ENCODE measurements around the gene CENPX.

Gene CENPX

DNA sequence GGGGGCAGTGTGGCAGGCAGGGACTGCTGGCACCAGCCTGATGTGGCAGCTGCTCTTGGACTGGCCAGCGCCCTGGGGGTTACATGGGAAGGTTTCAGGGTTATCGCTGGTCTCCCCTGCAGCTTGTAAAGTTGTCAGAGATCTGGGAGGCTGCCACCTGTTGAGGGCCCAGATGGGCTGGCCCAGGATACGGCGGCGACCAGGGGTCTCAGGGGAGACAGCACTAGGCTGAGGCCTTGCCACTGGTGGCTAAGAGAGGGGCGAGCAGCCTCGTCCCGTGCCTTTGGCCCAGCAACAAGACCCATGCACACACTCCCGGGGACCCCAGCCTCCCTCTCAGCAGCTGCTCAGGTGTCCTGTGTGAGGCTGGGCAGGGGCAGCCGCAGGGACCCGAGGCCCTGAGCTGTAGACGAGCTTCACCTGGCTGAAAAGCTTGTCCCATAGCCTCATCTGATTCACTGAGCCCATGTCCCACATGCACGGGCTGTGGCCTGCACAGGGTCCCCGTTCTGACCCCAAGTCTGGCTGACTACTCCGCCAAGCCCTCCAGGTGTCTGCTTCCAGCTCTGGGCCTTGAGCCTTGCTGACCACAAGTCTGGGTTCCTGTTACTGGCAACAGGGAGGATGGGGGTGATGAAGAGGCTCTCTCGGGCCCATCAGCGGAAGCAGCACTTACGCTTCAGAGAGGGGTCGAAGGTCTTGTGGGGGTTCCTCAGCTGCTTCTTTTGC lies 36.8 kb upstream of the CENPX start:
- H3K4me3 ChIP-seq (ENCODE audit: low read depth, low read length): no peak overlapping the region

DNA sequence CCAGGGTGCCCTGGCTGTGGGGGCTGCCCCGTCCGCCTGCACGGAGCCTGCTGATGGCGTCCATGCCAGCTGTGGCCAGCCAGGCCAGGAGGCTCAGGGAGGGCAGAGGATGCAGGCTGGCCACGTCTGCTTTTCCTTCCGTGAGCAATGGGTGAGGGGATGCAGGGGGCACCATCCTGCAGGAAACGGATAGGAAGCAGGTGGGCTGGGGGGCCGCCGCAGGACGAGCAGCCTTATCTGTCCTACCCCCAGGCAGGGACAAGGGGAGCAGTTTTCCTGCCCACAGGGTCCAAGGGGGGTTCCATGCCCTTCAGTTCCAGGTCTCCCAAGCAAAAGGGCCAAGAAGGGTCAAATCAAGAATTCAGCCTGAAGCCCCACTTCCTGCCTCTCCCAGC lies 36.2 kb upstream of the CENPX start:
- TF ChIP-seq, protein P1, sequence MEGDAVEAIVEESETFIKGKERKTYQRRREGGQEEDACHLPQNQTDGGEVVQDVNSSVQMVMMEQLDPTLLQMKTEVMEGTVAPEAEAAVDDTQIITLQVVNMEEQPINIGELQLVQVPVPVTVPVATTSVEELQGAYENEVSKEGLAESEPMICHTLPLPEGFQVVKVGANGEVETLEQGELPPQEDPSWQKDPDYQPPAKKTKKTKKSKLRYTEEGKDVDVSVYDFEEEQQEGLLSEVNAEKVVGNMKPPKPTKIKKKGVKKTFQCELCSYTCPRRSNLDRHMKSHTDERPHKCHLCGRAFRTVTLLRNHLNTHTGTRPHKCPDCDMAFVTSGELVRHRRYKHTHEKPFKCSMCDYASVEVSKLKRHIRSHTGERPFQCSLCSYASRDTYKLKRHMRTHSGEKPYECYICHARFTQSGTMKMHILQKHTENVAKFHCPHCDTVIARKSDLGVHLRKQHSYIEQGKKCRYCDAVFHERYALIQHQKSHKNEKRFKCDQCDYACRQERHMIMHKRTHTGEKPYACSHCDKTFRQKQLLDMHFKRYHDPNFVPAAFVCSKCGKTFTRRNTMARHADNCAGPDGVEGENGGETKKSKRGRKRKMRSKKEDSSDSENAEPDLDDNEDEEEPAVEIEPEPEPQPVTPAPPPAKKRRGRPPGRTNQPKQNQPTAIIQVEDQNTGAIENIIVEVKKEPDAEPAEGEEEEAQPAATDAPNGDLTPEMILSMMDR (IDR thresholded peaks at IDR 0.05; ENCODE audit: borderline replicate concordance, insufficient read depth, low read depth, low read length): no peak
- no peak overlapping the region for H3K4me3 ChIP-seq (ENCODE audit: low read depth, low read length)

More for the DNA sequence above, 36.8 kb upstream of the CENPX start:
- TF ChIP-seq, protein P1 (IDR thresholded peaks at IDR 0.05; ENCODE audit: borderline replicate concordance, insufficient read depth, low read depth, low read length): no peak

DNA sequence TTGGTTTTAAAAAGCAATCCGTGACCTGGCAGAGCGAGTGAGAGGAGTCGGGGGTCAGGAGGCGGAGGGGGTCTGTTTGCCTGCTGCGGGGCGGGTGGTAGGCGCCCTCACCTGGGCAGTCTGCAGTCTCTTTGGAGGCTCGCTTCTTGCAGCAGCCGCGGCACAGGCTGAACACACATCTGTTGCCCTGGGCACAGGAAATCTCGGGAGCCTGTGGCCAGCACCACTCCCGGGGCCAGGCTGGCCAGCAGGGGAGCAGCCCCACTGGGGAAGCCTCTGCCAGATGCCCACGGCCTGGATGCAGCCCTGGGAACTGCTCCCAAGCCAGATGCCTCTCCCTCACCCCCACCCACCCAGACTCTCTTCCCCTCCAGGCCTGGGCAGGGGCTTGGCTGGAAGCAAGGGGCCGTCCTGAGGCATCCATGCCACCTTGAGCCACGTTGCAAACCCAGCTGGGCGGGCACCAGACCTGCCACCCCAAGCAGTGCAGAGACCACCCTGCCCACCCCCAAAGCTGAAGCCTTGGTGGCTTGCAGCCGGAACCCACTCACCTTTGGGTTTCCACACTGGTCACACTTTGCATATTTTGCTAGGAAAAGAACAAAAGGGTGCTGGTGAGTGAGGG lies 35.7 kb upstream of the CENPX start:
- TF ChIP-seq, protein P1 (IDR thresholded peaks at IDR 0.05; ENCODE audit: borderline replicate concordance, insufficient read depth, low read depth, low read length): no peak
- H3K4me3 ChIP-seq (ENCODE audit: low read depth, low read length): no peak overlapping the region

DNA sequence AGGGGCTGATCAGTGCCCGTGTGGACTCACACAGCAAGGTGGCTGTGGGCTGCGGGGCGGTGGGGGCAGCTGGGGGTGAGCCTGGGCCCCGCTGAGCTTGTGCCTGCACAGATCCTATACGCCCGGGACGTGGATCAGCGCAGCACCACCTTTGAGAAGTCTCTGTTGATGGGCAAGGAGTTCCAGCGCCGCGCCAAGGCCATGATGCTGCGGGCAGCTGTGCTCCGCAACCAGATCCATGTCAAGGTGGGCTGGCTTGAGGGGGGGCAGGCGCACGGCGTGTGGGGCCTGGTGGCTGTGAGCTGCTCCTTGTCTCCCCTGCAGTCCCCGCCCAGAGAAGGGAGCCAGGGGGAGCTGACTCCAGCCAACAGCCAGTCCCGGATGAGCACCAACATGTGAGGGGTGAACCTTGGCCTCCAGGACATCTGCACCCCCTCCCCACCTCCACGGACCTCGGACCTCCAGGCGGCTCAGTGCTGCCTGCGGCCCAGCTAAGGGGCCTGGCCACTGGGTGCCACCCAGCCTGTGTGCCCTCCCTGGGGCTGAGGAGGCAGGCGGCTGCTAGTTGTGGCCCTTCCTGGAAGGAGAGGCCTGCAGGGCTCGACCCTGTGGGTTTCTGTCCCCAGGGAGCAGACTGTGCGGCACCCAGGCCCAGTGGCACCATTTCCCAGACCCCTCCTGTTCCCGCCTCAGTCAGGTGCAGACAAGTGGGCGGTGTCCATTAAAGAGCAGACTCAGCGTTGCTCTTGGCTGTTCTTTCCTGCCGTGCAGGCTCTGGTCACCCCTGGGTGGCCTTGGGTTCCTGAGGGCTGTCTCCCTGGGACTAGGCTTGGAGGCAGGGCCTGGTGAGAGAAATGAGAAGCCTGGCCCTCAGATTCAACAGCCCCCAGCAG lies 34.3 kb upstream of the CENPX start:
- no peak overlapping the region for H3K4me3 ChIP-seq (ENCODE audit: low read depth, low read length)
- TF ChIP-seq, protein P1 (IDR thresholded peaks at IDR 0.05; ENCODE audit: borderline replicate concordance, insufficient read depth, low read depth, low read length): no peak

DNA sequence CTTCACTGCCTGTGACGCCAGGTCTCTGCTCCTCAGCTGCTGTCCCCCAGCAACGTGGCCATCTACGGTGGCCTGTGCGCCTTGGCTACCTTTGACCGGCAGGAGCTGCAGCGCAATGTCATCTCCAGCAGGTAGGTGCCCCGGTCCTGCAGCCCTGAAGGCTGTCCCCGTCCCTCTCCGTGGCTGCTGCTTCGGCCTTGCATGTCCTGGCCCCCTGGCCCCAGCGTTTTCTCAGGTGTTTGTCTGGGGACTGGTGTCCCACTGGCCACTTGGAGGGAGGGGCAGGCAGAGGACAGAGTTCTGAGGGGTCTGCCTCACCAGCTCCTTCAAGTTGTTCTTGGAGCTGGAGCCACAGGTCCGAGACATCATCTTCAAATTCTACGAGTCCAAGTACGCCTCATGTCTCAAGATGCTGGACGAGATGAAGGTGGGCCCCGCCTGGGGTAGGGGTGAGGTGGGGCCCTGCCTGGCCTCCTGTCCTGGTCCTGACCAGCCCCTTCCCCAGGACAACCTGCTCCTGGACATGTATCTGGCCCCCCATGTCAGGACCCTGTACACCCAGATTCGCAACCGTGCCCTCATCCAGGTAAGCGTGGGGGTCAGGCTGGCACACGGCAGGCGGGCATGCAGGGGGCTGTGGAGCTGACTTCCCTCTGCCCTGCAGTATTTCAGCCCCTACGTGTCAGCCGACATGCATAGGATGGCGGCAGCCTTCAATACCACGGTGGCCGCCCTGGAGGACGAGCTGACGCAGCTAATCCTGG lies 33.5 kb upstream of the CENPX start:
- TF ChIP-seq, protein P1 (IDR thresholded peaks at IDR 0.05; ENCODE audit: borderline replicate concordance, insufficient read depth, low read depth, low read length): no peak
- H3K4me3 ChIP-seq (ENCODE audit: low read depth, low read length): no peak overlapping the region

DNA sequence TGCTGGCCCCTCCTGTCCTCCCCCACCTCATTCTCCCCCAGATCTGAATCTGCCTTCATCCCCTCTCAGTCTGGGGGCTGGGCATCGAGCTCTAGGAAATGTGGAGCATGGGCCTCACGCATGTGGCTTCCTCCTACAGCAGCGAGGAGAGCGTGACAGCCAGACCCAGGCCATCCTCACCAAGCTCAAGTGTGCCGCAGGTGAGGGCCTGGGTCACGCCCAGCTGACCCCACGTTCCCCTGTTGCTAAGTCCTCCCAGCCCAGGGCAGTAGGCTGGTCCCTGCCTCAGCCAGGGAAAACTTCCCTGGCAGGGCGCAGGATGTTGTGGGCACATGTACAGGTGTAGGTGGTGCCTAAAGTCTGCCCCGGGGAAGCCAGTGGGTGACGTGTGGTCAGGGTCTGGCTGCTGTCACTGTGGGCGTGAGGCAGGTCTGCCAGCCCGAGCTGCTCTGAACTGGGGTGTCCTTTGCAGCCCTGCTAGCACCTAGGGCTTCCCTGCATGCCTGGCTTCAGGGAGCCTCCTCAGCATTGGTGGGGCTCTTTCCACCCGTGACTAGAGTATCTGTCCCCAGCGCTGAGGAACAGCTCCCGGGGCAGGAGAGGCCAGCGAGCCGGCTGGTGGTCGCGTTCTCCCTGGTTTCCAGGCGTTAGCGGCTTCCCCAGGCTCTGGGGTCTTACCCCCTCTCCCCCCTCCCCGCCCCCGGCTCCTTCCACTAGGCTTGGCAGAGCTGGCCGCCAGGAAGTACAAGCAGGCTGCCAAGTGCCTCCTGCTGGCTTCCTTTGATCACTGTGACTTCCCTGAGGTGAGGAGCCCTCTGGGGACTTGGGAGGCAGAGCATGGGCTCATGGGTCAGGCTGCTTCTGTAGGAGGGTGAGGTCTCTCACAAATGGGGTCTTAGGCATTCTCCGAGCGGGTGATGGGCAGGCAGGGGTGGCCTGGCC lies 32.6 kb upstream of the CENPX start:
- H3K4me3 ChIP-seq (ENCODE audit: low read depth, low read length): no peak overlapping the region
- TF ChIP-seq, protein P1 (IDR thresholded peaks at IDR 0.05; ENCODE audit: borderline replicate concordance, insufficient read depth, low read depth, low read length): no peak

Data from GM12875 (cell line).